AML-193 (cell line): Measurements from ENCODE around the gene MAGI2.
"Not testable (repeated sequence)": the region's sequence is repeated elsewhere in the genome, so short reads cannot be mapped to it uniquely, and the experiment has no call there.

ENCODE experiments used
- DNase-seq, 2 experiments: peaks; one replicate each; lab custom pipeline; 2025; lab: John Stamatoyannopoulos, UW

MAGI2 gene

DNA sequence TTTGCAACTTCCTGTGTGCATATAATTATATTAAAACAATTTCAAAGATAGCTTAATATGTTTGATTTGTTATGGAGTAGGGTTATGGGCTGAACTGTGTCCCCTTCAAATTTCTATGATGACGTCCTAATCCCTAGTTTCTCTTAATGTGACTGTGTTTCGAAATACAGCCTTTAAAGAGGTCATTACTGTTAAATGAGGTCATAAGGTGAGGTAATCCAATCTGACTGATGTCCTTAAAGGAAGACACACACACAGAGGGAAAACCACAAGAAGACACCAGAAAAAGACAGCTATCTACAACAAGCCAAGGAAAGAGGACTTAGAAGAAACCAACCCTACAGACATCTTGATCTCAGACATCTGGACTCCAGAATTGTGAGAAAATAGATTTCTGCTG, 407.4 kb downstream of the MAGI2 start:
- no peak for DNase-seq

DNA sequence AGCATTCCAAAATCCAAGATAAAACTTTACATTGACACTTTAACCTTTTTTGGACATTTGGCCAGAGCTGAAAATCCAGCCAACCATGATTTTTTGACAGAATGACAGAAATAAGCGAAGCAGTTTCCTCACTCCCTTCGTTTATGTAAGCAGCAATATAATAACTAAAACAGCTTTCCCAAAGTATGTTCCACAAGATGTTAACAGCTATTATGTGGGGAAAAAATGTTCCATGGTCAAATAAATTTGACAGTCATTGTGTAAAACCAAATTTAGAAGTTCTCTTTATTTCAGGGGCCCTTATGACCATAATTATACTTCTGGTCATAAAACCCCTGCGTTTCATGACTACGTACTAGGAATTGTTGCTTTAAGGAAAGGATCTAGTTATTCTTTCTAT, 416.5 kb downstream of the MAGI2 start:
- DNase-seq = no peak

DNA sequence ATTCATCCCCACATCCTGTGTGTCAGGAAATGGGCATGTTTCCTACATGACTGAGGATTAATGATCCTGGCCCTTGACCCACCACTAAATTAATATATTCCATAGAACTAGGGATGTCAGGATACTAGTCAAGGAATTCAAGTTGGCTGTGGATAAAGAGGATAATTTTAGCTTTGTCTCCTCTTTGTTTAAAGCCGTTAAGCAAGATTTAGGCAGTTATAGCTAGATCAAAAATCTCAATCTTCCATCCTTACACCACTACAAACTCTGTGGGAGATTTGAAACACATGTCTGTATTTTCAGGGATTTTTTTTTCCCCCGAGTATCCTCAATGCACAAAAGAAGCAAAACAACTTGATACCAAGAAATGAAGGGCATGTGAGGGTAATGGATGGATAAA, 417.1 kb downstream of the MAGI2 start:
- DNase-seq = no peak

DNA sequence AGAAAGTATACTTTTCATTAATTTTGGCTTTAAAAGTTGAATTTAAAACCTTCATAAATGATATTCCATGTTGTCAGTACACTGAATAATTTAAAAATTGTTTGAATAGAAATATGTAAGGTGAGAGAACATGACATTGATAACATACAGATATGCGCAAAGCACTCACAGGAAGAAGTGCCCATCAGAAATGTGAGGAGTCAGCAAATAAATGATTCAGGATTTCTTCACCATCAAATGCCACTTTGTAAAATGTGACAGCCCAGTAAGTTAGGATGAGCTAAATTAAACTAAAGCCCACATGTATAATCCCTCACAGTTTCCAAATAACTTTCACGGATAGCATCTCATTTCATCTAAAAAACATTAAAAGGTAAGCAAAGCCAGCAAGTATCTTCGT, 417.6 kb downstream of the MAGI2 start:
- DNase-seq = no peak

DNA sequence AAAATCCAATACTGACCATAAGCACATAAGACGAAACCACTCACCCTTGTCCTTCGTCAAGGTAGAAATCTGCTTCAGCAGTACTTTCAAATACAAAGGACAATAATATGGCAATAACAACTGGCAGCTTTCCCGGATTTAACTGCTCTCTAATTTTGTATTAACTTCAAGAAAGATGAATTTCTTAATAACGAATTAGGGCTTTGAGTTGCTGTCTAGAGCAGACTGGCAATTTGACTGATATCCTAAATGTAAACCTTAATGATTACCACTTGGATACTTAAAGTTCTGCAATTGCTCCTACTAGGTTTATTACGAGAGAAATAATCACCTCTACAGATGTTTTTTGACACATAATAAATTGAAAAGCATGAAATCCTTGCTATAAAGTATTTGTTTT, 418.7 kb downstream of the MAGI2 start:
- no peak for DNase-seq

DNA sequence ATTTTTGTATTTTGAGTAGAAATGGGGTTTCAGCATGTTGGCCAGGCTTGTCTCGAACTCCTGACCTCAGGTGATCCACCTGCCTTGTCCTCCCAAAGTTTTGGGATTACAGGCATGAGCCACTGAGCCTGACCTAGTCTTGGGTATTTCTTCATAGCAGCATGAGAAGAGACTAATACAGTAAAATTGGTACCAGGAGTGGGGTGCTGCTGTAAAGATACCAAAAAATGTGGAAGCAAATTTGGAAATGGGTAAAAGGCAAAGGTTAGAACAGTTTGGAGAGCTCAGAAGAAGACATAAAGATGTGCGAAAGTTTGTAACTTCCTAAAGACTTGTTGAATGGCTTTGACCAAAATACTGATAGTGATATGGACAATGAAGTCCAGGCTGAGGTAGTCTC, 433.8 kb downstream of the MAGI2 start:
- not testable (repeated sequence) for DNase-seq

DNA sequence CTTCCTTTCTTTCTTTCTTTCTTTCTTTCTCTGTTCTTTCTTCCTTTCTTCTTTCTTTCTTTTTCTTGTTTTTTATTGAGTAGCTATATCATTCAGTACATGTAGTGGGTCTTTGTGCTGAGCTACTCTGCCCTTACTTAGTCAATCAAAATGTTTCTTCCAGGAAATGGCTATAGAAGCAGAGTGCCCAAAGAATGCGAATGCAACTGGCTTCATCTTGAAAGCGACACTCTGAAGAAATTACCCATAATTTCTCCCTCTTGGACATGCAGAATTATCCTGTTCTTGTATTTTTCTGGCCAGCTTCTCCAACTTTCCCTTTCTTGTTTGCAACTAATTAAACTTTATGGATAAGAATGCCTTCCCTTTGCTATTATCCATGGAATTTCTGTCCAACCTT, 441.5 kb downstream of the MAGI2 start:
- no peak for DNase-seq

DNA sequence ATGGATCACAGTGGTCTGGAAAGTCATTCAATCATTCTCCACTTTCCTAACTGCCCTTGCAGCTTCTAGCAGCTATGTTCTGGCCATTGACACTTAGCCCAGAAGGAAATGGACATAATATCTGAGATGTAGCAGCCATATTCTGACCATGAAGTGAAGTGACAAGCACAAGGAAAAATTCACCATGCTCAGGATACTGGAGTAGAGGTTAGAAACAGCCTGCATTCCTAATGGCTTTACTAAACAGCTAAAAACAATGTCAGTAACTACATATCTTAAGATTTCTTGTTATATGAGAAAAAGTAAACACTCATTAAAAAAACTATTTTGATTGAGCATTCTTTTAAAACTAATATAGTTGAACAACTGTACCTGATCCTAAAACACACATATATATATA, 443.8 kb downstream of the MAGI2 start:
- DNase-seq = no peak

DNA sequence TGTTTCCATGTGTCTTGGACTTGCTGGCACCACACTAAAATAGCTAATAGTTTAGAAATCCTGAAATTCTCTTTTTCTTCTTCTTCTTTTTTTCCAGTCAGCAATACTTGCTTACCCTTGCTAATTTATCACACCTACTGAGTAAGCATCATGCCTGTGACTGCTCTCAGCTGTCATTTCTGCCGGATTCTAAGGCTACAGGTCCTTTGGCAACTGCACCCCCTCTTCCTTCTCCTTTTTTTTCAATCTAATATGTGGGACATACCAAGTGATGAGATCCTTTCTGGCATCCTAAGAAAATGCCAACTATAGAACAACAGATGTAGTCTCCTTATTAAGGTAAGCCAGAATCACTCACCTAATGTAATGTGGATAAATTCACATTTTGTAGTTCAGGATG, 444.7 kb downstream of the MAGI2 start:
- no peak for DNase-seq

DNA sequence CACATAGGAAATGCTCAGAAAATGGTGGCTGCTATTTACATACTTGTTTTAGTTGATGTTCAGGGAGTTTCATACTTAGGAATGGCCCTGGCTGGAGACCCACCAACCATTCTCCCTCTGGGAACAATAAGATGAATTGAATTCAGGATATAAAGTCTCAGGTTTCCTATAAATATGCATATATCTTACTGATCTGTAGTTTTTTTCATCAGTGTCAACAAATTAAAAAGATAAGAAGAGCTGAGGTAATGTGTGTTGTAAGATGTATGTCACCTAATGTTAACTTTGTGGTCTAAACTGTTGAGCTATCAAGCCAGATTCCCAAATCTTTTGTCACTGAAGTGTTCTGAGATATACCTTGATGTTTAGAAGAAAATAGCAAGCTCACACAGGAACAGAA, 457.5 kb downstream of the MAGI2 start:
- no peak for DNase-seq

DNA sequence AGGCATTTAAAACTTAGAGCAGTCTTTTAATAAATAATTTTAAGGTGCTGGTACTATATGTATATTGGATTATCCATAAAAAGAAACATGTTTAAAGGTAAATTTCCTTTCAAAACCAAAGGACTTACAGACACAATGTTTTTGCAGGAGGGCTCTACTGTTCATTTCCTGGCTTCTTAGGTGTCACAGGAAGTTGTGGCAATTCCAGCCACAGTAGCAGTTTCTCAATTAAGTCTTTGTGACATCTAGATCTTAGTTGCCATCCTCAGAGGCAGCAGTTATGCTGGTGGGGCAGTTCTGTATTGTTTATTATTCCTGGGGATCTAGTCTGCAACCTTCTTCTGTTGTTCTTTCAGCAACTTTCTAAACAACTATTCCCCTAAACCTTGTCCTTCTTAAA, 460.1 kb downstream of the MAGI2 start:
- no peak for DNase-seq

DNA sequence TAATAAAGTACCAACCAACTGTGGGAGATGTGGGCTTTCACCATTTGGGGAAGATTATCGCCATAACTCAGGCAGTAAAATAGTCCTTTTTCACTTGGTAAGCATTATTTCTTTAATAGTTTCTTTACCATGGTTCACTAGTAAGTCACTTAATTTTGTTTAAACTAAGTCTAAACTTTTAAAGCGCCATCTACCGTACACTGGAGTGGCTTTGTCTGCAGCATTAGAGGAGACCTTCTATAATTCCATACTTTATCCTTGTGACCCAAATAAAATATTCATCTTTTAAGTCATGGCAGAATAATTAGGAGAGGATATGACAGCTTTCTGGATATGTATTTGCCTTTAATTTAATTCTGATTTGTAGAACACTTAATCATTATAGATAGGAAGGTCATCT, 468.0 kb downstream of the MAGI2 start:
- no peak for DNase-seq

DNA sequence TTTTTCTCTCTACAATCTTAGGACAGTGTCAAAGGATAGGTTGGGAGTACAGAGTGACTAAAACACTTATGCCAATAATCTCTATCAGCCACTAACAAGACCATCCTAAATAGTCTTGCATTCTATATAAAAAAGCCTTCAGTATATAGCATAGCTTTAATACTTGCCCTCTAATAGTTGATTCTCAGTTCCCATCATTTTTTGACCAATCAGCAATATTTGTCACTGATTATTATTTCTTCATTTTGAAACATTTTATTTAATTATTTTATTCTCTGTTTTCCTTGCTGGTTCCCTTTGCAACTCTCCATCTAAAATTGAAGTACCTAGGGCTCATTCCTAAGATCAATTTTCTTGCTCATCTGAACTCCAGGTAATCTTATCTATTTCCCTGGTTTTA, 470.0 kb downstream of the MAGI2 start:
- no peak for DNase-seq

DNA sequence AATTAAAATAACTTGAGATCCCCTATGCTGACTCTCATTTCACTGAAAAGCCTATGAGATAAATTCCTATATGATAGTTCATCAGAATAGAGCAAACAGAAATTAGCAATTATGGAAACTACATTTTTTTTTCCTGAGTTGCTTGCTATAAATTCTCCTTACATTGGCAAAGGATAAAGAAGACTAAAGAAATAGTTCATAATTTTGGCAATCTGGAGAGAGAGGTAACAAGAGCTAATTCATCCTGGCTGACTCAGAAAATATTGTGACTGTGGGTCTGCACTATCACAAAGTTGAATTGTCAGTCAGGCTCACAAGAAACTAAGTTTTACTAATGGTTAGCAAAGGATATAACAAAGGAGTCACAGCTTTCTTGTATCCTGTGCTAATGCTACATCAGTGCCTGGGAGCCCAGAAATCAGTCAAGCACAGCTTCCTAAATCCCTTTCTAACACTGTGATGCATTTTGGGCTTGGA, 483.0 kb downstream of the MAGI2 start:
- no peak for DNase-seq

DNA sequence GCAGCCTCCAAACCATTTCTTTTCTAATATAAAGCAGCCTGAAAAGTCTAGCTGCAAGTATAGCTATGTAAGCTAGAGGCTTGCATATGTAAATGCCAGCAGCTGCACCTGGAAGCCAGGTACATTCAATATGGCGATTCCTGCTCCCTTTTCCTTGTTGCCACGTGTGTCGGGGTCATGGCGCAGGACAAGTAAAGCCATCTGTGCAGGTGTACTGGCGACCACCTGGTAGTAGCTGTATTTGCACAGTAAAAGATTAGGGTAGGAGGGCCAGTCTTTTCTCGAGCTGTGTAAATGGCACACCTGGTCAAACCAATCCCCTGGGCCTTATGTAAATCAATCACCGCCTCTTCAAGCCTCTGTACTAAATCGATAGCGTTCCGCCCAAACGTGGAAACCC, 484.5 kb downstream of the MAGI2 start:
- DNase-seq = no peak

DNA sequence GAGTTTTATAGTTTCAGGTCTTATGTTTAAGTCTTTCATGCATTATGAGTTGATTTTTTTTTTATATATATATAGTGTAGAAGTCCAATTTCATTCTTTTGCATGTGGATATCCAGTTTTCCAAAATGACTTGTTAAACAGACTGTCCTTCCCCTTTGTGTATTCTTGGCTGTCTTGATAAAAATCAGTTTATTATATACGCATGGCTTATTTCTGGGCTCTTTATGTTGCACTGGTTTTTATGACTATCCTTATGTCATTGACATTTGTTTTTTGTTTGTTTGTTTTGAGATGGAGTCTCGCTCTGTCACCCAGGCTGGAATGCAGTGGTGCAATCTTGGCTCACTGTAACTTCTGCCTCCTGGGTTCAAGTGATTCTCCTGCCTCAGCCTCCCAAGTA, 485.9 kb downstream of the MAGI2 start:
- DNase-seq = not testable (repeated sequence)

DNA sequence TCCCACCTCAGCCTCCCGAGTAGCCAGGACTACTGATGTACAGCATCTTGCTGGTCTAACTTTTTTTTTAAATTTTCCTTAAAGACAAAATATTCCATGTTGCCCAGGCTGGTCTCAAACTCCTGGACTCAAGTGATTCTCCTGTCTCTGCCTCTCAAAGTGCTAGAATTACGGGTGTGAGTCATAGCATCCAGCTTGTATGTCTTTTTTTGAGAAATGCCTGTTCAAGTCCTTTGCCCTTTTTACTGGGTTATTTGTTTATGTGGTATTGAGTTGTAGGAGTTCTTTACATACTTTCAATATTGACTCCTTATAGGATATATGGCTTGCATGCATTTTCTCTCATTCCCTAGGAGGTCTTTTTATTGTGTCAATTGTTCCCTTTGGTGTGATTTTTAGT, 486.4 kb downstream of the MAGI2 start:
- no peak for DNase-seq

DNA sequence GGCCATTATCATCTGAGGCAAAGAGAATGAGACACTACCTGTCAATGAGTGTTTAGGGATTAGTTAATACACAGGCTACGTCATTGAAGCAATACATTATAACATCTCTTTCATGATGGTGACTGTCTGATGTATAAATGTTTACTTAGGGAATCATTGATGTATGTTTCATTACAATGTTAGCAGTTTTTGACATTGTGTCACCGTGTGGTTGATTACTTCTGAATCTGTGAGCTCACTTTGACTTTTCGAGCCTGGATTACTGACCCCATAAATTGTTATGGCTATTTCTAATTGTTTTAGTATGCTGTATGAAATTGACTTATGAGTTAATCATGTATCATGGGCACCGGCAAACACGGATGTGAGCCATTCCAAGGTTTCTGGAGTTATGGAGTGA, 494.0 kb downstream of the MAGI2 start:
- DNase-seq = no peak

DNA sequence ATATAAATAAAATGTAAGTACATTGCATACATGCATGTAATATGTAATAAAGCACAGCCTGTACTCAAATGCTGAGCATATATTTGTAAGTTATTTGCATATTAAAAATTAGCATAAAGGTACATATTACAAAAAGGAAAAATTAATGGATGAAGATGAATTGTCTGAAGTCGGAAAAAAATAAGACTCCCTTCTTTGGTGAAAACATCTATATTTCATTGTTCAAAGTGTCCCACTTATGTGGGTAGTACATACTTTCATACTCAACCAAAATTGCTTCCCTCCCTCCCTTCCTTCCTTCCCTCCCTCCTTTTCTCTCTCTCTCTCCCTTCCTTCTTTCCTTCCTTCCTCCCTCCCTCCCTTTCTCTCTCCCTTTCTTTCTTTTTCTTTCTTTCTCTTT, 498.1 kb downstream of the MAGI2 start:
- no peak for DNase-seq

DNA sequence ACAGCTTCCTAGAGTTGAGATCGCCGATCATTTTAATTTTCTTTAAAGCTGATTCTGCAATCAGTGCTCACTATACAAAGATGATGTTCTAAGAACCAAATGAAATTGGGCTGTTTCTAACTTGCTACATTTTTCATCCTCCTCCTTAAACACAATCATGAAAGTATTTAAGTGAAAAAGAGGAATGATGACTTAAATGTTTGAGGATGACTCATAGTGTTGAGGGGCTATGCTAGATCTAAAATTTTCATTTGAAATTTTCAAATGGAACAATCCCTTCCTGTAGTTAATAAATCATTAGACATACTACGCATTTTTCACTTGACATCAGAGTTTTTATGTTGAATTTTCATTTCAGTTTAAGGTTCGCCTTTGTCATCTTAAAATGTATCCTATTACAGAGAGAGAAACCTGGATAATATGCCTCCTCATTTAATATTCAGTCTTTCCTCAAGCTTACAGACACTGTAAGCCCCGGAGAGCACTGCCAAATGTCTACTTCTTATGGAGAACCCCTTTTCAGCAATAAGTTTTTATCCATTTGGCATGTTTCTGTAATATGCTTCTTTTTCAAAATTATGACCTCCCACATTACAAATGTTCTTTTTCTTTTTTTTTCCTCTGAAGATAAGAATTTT, 499.6 kb downstream of the MAGI2 start:
- DNase-seq = no peak

DNA sequence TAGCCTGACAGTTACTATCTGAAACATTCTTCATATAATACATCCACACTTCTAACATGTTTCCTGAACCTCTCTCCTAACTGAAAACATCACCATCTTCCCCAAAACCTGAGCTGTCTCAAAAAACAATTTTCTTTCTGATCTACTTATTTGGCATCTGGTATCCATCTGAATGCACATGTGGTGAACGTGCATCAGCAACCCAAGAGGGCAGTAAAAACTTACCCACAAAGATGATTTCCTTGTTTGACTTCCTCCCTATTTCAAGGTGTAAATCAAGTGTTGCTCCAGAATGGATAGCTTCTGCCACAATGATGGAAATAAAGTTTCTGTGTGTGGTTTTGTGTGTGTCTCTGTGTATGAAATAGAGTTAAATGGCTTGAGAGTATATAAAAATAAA, 500.4 kb downstream of the MAGI2 start:
- DNase-seq = no peak

DNA sequence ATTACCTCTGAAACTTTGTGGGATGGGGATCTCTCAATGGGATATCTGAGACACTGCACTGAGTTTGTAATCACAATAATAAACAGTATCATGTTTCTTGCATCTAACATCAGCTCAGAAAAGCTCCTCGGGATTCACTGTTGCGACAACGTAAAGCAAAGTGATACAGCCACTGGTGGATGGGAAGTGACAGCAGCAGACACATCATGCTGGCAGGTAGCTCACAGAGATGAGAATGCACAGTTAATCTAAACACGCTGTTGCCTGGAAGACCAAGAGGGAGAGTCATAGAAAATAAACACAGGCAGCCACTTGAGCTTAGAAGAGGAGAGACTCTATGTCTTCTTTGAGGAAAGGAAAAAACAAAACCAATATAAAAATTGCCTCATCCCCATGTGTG, 513.8 kb downstream of the MAGI2 start:
- DNase-seq = no peak

DNA sequence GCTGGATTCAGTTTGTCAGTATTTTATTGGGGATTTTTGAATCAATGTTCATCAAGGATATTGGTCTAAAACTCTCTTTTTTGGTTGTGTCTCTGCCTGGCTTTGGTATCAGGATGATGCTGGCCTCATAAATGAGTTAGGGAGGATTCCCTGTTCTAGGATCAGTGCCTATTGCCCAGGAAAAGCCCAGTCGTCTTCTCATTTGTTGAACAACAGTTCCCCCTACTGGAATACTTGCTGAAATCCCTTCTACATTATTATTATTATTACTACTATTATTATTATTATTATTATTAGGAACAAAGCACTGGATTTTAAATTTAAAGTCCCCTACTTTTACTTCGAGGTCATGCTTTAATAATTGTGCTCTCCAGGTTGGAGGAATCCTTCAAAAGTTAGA, 528.9 kb downstream of the MAGI2 start:
- peak in 1 of 2 experiments; percentile 5 for DNase-seq

DNA sequence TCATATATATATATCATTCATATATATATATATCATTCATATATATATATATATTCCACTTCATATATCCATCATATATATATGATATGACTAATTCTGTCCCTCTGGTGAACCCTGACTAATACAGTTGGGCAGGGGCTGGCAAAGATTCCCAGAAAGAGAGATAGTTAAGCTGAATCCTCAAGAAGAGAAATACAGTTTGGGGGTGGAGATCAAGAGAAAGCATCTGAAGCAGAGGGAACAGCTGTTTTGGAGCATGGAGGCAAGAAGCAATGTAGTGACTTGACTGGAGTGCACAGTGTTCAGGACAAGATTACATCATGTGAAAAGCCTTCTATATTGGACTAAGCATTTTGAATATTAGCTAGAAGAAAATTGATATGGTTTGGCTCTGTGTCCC, 540.7 kb downstream of the MAGI2 start:
- DNase-seq = no peak

DNA sequence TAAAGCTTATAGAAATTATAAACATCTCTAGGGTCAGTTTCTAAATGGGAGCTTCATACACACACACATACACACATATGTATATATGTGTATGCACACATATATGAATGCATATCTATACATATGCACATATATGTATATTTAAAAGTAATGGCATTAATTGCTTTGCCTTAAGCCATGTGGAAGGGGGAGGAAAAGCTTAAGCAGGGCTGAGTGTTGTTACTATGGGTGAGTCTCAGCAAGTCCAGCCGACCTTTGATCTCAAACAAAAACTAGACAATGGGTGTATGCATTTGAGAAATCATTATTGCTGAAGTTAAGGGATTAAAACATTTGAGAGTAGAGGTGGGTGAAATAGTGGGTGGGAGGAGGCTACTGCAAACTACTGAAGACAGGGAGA, 546.7 kb downstream of the MAGI2 start:
- DNase-seq = no peak
